GM12873 (cell line): ENCODE measurements around the gene PRXL2B.

Experiments used
- CTCF ChIP-seq: IDR thresholded peaks from 2 replicates; pipeline ENCODE4 v1.5.1; 2012; ENCODE audit warnings: low read depth, mild to moderate bottlenecking, moderate library complexity, low read length, control low read depth; ENCODE audit not compliant: insufficient read depth; ENCODE audit errors: missing control alignments

Gene PRXL2B

DNA sequence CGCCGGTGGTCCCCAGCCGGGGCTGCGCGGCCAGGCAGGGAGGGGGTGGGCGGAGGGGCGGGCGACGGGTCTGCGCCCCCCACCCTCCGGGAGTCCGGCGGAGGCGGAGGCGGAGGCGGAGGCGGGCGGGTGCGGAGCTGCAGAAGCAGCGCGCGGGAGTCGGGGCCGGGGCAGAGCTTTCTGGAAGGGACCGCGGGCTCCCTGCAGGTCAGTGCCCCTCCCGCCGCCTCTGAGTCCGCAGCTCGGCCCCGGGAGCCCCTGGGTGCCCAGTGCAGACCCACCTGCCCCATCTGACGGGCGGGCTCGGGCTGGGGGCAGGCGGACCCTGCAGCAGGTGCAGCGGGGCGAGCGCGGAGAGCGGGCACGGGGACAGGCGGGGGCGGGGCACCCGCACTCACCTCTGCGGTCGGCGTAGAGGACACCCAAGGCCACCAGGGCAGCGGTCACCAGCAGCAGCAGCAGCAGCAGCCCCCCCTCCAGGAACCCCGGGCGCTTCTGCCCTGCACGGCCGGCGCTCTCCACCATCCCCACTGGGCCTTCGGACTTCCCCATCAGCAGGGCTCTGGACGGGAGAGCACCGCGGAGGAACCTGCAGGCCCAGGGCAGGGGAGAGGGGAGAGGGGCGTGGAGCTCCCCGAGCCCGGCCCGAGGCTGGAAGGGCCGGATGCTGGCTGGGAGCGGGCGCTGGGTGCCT, 42.5 kb downstream of the PRXL2B start:
- no peak for TF ChIP-seq CTCF

- no peak for TF ChIP-seq CTCF
Observed at GRCh38 chr1:2629627-2630497, 43.3 kb downstream of the PRXL2B start.

DNA sequence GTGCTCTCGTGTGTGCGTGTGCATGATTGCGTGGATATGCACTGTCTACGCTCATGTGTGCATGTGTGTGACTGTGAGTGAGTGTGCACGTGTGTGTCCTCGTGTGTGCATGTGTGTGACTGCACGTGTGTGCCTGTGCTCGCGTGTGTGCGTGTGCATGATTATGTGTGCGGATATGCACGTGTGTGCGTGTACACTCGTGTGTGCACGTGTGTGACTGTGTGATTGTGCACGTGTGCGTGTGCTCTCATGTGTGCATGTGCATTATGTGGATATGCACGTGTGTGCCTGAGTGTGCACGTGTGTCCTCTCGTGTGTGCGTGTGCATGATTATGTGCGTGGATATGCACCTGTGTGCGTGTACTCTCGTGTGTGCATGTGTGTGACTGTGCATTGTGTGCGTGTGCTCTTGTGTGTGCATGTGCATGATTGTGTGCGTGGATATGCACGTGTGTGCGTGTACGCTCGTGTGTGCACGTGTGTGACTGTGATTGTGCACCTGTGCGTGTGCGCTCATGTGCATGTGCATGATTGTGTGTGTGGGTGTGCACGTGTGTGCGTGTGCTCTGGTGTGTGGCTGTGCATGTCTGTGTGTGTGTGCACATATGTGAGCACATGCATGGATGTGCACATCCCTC, 44.0 kb downstream of the PRXL2B start:
- TF ChIP-seq CTCF: no peak

DNA sequence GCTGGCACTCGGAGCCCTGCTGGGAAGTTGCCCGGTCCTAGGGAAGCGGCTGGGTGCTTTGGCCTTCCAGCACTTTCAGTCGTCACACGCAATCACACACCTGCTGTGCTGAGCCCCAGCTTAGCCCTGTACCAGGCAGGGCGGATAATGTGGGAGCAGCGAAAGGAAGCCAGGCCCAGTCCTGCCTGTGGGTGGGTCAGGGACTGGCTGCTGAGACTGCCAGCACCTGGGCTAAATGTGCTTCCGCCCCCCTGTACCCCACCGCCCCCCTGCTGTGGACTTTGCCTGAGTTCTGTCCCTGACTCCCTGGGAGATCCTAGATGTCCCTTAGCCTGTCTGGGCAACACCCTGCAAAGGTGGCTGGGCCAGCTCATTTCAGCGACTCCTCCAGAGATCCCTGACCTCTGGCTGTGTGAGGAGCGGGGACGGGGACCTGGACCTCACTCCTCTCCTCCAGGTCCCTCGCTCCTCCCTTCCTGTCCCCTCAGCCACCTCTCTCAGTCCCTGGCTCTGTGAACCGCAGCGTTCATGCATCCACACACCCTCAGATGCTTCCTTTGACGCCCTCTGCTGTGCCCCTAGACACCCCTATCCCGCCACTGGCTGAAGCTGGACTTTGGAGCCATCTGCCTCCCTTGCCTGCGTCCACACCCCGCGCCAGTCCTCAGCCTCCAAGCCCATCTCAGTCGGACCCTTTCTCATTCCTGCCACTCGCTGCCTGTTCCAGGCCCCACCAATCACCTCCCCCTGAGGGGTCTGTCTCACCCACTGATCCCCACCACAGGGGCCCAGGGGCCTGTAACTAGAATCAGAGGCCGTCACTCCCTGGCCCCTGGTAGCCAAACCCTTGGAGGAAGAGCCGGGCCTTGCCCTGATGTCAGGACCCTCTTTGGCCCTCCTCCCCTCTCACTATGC, 44.8 kb downstream of the PRXL2B start:
- TF ChIP-seq CTCF: no peak

DNA sequence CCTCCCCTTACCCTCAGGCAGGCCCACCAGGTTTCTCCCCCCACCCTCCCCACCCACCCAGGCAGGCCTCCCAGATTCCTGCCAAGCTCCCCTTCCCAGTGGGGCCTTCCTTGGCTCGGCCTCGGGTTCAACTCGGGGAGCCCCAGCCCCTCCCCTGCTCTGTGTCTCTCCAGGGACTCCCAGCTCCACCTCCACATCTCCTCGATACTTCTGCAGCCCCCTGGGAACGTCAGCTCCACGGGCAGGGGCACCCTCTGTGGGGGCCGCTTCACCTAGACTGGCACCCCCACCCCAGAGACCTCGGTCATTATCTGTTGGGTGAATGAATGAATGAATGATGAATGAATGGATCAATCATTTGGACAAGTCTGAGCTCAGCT, 45.5 kb downstream of the PRXL2B start:
- TF ChIP-seq CTCF: no peak

- no peak for TF ChIP-seq CTCF
Observed at GRCh38 chr1:2632561-2633361, 46.2 kb downstream of the PRXL2B start, which contains the start of gene MMEL1. Gene MMEL1 (minus strand): TSS chr1:2633016. CDS start chr1:2629484, 3,532 bp downstream.
